HL-60/S4 (cell line): Measurements from ENCODE around the gene TMEM63C.
"Not testable (repeated sequence)": the region's sequence is repeated elsewhere in the genome, so short reads cannot be mapped to it uniquely, and the experiment has no call there.

Experiments used
- in situ Hi-C: fragments of 300-500 bp; cut with MboI; formaldehyde crosslinking; loops from 2 replicates; pipeline ENCODE4 v1.14.3; 2022; ENCODE audit warnings: low sequenced_read_pairs

TMEM63C gene

DNA sequence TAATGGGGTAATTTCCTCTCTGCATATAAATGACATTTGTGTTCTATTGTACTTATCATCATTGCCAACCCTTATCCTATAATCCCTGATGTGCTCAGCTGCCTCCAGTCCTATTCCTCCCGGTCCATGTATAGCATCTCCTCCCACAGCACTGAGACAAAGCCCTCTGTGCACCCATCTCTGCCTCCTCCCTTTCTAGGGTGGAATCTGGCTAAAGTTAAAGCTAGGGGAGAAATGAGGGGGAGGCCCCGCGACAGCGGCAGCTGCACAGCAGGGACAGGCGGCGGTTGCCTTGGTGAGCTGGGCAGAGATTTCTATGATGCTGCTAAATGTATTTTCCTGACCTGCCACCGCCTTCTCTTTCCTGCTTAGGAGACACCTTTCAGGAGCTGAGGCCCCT is 27.2 kb upstream of the TMEM63C start:
- in situ Hi-C loops = loop anchor here (10.0 kb wide), 1 partner anchor 160 kb away; no protein-coding TSS in a partner anchor

DNA sequence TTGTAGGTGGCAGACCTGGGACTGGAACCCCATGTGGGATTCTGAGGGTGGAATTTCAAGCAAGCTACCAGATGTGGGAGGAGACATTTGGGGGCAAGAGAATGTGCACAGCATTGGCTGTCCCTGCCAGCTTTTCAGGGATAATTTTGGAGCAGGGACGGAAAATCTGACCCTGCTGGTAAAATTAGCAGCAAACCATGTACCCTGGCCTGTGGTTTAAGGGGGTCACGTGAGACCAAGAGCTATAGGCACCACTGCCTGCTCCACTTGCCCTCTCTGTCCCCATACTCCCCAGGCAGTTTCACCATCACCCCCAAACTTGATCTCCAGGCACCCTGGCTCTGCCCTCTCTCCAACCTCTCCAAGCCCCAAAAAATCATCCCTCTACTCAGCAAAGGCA is 26.5 kb upstream of the TMEM63C start:
- in situ Hi-C loops = loop anchor here (10.0 kb wide), 1 partner anchor 160 kb away; no protein-coding TSS in a partner anchor

DNA sequence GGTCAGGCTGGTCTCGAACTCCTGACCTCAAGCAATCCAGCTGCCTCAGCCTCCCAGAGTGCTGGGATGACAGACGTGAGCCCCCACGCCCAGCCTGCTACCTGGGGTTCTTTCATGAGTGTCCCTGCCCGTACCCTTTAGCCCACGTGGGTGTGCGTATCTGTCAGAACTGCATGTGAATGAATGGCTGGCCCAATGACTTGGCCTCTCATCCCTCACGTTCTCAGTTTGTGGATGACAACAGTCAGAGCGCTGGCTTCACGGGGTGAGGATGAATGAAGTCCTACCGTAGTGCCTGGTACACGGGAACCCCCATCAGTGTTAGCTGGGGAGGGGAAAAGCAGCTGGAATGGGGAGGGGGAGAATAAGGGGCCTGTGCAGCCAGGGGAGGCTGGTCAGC is 23.9 kb upstream of the TMEM63C start:
- in situ Hi-C loops = loop anchor here (10.0 kb wide), 1 partner anchor 157 kb away; no protein-coding TSS in a partner anchor

DNA sequence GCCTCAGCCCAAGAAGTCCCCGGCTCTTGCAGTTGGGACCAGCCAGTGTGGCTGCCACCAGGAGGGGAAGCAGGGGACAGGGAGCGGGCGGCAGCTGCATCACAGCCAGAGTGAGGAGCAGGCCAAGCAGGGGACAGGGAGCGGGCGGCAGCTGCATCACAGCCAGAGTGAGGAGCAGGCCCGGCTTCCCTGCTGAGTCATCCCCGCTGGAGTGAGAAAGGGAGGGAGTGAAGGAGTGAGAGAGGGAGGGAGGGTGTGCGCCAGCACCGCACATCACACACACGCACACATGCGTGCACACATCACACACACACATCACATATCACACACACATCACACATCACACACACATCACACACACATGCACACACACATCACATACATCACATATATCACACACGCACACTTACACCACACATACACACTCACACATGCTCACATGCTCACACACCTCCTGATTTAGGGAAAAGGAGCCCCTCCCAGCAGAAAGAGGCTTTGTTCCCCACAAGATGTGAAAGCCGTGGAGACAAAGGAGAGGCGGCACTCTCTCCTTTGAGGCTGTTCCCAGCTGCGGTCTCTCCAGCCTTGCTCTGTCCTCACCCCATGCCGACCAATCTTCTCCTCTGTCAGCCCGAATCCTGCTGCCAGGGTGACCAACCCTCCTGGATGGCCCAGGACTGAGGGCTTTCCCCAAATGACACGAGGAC is 23.3 kb upstream of the TMEM63C start:
- in situ Hi-C loops = loop anchor here (10.0 kb wide), 1 partner anchor 156 kb away; no protein-coding TSS in a partner anchor

DNA sequence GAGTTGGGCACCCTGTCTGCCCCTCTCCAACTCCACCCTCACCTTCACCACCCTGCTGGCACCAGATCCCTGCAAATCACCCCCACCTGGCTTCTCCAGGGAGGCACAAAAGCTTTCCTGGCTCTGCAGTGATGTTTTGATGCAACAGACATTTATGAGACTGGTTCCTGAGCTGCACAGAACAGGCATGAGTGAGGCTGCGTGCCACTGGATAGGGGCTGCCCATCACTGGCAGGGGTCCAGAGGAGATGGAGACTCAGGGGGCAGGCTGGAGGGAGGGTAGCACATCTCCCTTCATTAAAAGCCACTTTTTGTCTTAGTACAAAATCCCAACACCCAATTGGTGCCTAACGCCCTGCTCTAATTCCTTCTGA is 22.7 kb upstream of the TMEM63C start:
- in situ Hi-C loops = loop anchor here (10.0 kb wide), 1 partner anchor 156 kb away; no protein-coding TSS in a partner anchor

DNA sequence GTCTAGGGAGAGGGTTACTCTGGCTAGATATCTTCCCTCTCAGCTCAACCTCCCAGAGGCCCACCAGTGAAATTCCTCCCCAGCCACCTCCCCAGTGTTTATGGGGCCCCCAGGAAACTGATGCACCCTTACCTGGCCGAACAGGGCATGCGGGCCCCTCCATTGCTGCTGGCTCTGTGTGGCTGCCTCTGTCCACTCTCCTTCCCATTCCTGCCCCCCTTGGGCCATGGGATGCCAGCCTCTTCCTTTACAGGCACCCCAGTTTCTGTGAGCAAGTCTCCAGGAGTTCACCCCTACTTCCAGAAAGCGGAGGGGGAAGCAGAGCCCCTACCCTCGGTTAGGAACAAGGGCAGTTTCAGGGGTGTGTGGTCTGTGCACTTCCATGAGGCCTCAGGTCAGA is 20.6 kb upstream of the TMEM63C start:
- in situ Hi-C loops = no loop called here

DNA sequence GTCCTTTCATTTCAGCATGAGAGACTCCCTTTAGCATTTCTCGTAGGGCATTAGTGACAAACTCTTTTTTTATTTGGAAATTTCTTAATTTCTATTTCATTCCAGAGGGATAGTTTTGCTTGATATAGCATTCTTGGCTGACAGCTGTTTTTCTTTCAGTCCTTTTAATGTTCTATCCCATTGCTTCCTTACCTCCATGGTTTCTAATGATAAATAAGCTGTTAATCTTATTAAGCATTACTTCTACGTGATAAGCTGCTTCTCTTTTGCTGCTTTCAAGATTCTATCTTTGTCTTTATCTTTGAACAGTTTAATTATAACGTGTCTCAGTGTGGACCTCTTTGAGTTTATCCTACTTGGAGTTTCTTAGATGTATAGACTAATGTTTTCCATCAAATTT is 11.6 kb upstream of the TMEM63C start:
- in situ Hi-C loops = no loop called here

DNA sequence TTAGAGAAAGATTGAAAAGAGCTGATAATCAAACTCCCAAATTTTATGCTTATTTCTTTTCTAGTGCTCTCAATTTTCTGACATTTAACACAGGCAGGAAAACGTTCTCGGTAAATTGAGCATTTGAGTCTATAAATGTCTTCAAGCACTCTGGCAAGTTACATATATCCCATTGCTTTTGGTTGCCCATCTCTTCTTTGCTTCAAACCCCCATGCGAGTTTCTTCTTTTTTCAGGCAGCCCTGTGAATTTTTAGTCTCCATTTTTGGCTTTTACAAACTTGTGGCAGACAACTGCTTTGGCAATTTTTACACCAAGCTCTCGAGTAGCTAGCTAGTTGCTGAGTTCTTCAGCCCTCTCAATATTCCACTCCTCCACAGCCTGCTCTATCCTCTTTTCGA is 8.7 kb upstream of the TMEM63C start:
- in situ Hi-C loops = no loop called here

DNA sequence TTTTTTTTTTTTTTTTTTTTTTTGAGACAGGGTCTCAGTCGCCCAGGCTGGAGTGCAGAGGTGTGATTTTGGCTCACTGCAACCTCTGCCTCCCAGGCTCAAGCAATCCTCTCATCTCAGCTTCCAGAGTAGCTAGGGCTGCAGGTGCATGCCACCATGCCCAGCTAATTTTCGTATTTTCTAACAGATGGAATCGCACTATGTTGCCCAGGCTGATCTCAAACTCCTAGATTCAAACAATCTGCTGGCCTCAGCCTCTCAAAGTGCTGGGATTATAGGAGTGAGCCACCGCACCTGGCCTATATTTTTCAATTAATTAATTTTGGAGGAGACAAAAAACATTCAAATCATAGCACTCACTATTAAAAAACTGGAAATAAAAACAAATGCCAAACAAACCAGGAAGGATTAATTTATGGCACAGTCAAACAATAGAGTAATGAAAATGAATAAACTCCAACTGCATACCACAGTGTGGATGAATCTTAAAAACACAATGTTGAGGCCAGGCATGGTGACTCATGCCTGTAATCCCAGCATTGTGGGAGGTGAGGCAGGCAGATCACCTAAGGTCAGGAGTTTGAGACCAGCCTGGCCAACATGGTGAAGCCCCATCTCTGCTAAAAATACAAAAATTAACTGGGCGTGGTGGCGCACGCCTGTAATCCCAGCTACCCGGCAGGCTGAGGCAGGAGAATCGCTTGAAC is 7.5 kb upstream of the TMEM63C start:
- in situ Hi-C loops = not testable (repeated sequence)

DNA sequence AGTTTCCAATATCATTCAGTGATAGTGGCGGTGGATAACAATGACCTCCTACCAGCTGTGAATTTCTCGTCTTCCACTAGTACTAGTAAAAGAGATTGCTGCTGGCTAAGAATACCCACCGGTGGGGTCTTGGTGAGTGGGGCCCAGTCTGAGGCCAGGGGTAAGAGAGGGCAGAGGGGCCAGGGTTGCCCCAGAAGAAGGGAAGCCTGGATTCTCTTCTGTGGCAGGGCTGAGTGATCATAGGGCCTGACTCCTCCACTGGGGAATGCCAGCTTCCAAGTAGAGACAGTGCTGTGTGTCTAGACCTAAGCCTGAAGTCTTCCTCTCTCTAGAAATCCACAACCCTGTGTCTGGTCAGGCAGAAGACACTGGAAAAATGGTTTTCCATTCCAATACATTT is 5.8 kb upstream of the TMEM63C start:
- in situ Hi-C loops = no loop called here

DNA sequence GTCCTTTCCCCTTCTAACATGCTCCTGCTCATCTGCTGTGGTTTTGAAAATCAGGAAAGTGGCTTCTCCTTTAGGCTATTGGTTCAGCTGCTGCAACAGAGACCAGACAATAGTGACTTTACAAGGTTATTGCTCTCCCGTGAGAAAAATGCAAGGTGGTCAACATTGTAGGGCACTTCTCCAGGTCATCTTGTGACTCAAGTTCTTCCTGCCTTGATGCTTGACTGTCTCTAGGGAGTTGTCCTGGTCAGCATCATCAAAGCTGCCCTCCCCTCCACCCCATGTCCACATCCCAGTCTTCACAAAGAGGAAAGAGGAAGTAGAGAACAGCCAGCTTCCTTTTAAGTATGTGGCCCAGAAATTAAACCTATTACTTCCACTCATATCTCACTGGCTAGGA is 3.9 kb upstream of the TMEM63C start:
- in situ Hi-C loops = no loop called here

DNA sequence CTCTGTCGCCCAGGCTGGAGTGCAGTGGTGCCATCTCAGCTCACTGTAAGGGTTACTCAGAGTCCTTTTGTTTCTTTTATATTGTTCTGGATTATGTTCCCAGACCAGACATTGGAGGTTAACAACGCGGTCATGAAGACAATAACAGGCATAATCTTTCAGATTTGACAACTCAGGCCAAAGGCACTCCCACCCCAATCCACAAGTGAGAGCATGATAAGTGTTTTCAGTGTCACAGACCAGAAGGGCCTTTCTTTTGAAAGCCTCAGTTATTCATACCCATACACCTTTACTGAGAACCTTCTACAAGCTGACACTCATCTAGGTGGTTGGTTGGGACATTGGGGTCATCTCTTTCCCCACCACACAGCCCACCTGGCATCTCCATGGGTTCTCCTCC is 2.9 kb upstream of the TMEM63C start:
- in situ Hi-C loops = no loop called here

DNA sequence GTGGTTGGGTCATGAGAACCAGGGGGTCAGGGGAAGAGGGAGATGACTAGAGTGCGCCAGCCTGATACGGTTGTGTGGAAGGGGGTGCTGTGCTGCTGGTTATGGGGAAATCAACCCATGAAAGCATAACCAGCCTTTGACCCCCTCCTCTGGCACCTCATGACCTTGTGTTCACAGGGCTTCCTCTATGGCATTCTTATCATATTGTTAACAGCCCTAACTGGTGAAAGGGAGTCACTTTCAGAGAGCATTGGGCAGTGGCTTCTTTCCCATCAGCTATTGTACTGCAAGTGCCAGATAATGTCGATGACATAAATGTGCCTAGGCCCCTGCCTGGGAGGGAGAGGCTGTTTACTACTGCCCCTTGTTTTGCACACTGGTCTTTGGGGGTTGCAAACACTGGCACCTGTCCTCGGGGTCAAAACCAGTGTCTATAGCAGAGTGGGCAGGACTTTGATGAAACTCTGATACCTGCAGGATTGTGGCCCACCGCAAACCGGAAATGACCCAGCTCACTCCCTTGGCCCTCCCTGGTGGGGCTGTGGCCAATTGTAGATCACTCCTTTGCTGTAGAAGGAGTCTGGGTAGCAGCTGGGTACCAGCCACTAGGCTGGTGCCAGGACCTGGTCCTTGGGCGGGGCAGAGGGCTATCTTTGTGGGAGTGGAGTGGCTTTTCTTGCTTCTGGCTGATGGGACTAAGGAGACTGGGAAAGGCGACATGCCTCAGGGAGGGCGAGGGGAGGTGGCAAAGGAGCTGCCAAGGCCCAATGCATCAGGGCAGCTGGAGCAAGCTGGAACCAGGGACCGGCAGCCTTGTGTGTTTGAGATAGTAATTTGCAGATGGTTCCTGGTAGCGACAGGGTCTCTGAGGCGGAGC is 634 bp upstream of the TMEM63C start:
- in situ Hi-C loops = no loop called here

DNA sequence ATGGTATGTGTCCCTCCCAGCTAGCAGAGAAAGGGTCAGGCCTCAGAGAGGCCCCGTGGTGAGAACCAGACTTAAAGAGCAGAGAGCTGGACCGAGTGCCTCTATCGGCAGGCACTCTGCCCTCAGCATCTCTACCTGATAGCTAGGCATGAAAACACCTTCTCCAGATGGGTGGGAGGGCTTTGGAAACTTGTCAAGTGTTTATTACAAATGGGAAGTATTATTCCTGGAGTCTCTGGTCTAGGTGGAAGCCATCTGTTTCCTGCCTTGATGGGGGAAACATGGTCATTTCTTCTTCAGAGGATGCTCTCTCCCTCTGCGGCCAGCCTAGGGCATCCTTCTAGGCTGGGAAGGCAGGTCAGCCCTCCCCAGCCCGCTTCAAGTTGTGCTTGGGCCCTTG is 2.3 kb downstream of the TMEM63C start:
- in situ Hi-C loops = no loop called here

DNA sequence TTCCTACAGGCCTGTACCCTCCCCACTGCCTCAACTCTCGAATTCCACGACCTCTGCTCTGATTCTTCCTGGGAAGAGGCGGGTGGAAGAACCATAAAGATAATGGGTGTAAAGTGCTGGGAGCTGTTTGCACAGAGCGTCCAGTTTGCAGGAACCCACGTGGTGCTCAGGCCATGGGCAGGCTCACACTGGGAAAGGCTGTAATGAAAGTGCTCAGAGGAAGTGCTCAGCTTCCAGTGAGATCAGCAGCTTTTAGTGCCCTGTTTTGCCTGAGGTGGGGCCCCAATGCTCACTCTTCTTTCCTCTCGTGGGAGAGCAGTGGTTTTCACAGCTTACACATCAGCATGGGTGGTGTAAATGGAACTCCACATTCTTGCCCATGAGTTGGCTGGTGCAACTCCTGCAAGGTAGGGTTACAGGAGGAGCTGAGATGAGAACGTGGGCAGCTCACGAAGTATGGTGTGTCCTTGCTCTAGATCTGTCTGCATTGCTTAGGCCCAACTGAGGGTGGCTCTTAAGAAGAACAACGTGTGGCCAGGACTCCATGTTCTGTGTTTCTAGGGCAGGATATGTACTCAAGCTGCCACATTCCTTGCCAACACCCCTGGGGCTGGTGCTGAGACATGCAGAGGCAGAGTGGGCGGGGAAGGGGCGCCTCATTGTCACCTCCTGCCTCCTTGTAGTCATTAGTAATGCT is 2.9 kb downstream of the TMEM63C start:
- in situ Hi-C loops = no loop called here

DNA sequence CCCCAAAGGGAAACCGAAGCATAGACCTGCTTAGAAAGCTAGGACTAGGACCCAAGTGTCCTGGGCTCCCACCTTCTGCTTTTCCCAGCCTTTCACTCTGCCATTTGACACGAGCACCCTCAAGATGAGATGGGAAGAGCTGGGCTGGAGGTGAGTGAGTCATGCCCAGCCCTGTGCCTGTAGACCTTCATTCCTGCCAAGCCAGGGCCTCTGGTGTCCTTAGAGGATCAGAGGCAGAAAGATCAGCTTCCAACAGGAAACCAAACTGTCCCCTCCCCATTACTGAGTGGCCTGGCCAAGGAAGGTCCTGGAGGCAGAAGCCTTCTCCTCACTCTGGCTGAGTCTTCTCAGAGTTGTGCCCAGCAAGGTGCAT is 3.5 kb downstream of the TMEM63C start:
- in situ Hi-C loops = no loop called here

DNA sequence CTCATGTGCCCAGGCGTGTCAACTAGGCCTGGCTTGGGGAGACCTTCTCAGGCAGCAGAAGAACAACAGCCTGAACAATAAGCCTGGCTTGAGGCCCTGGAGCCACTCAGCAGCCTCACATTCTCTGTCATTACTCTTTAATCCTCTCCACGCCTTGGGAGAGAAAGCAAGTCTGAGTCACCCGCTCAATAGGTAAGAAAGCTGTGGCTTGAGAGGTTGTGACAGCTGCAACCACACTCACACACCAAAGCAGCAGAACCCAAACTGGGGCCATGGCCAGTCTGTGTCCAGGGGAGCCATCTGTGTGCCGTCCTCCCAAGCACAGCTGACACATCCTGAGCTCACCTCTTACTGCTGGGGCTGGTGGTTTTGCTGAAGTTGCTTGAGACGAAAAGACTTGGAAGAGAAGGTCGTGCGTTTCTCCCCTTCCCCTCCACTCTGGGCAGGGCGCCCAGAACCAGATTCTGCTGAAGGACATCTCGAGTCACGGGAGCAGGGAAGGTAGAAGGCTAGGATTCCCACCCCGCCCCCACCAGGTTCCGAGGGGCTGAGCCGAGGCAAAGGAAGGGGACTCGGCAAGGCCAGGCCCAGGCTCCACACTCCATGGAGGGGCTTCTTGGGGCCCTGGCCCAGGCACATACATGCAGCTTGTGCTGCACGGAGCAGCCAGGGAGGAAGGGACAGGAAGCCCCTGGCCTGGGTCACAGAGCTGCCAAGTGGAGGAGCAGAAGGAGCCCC is 5.5 kb downstream of the TMEM63C start:
- in situ Hi-C loops = no loop called here

DNA sequence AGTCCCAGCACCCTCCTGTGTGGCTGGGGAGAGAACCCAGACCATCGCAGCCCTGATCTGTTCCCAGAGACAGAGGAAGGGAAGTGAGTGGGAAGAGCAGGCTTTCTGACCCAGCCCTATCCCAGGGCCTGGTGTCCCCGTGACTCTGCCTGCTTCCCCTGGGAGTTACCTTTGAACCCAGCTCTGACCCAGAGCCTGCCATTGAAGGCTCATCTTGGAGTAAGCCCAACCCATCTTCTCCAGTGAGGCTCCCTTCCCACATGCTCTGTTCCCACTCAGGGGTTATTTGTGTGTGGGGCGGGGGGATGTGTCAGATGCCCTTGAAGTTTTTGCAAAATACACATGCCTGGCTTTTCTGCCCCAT is 6.0 kb downstream of the TMEM63C start:
- in situ Hi-C loops = no loop called here

DNA sequence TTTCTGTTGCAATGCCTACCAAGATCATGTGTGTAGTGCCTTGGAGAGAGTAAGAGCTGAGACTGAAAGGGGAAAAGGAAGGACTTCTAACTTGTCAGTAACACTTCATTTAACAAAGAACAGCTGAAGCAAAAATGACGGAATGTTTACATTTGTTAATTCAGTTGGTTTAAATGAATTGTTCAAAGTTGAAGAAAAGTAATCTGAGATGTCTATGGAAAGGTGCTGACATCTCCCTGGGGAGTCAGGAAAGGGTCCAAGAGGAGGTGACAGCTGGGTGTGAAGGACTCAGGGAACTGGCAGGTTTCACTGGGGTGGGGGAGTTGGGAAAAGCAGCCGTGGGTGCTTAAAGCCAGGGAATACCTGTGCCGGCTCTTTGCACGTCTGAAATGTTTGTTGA is 7.9 kb downstream of the TMEM63C start:
- in situ Hi-C loops = no loop called here

DNA sequence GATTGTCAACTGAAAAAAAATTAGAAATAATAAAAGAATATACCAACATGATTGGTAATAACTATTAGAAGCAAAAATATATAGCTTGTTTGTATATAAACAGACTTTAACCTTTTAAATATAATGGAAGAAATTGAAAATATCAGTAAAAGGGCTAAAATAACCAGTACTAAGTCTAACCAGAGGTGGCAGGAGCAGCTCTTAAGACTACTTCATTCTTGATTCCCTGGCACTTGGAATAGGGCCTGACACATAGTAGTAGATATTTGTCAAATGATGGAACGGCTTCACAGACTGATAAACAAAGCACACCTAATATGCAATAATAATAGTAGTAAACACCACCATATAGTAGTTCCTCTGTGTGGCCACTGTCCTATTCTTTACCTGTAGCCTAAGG is 9.4 kb downstream of the TMEM63C start:
- in situ Hi-C loops = no loop called here
